NCI-H2029 treated with DMSO at 0.1 percent for 48 hours (cell line): ENCODE data around the gene KYNU.
"Not testable (repeated sequence)": the region's sequence is repeated elsewhere in the genome, so short reads cannot be mapped to it uniquely, and the experiment has no call there.

Experiments
- DNase-seq: peaks from one replicate; lab custom pipeline; 2025; lab: John Stamatoyannopoulos, UW

Gene KYNU

GRCh38 chr2:143026411-143027054 lies 149.1 kb downstream of the KYNU start:
- no peak for DNase-seq

- DNase-seq, result no peak
These were observed 151.7 kb downstream of the KYNU start for GRCh38 chr2:143029141-143029540.

- DNase-seq, result no peak
These were observed 152.7 kb downstream of the KYNU start for GRCh38 chr2:143030127-143030526.

- peak; percentile 88 for DNase-seq
These were observed 157.0 kb downstream of the KYNU start for GRCh38 chr2:143034292-143035074.

- DNase-seq, result no peak
These were observed 174.0 kb downstream of the KYNU start for GRCh38 chr2:143051465-143051864.

- not testable (repeated sequence) for DNase-seq
These were observed 176.0 kb downstream of the KYNU start for GRCh38 chr2:143053437-143053836.

- no peak for DNase-seq
These were observed 179.1 kb downstream of the KYNU start for GRCh38 chr2:143056550-143056949.

GRCh38 chr2:143058851-143059250 lies 181.4 kb downstream of the KYNU start:
- DNase-seq, result no peak

GRCh38 chr2:143063612-143064200 lies 186.2 kb downstream of the KYNU start:
- DNase-seq, result no peak

GRCh38 chr2:143068094-143068493 lies 190.6 kb downstream of the KYNU start:
- no peak for DNase-seq

- no peak for DNase-seq
These were observed 191.0 kb downstream of the KYNU start for GRCh38 chr2:143068509-143068908.

GRCh38 chr2:143070704-143071103 lies 193.2 kb downstream of the KYNU start:
- no peak for DNase-seq

GRCh38 chr2:143071185-143071876 lies 193.9 kb downstream of the KYNU start:
- DNase-seq, result no peak

- not testable (repeated sequence) for DNase-seq
These were observed 197.4 kb downstream of the KYNU start for GRCh38 chr2:143074913-143075312.

- DNase-seq, result no peak
These were observed 198.2 kb downstream of the KYNU start for GRCh38 chr2:143075711-143076110.

- no peak for DNase-seq
These were observed 200.6 kb downstream of the KYNU start for GRCh38 chr2:143078104-143078503.

GRCh38 chr2:143081616-143082015 lies 204.2 kb downstream of the KYNU start:
- DNase-seq, result no peak

- DNase-seq, result no peak
These were observed 206.2 kb downstream of the KYNU start for GRCh38 chr2:143083636-143084035.

GRCh38 chr2:143084462-143084861 lies 207.0 kb downstream of the KYNU start:
- no peak for DNase-seq

GRCh38 chr2:143085125-143085784 lies 207.8 kb downstream of the KYNU start:
- no peak for DNase-seq

GRCh38 chr2:143087033-143087432 lies 209.6 kb downstream of the KYNU start:
- DNase-seq, result no peak

- DNase-seq, result no peak
These were observed 210.9 kb downstream of the KYNU start for GRCh38 chr2:143088388-143088787.
